AML-193 (cell line): ENCODE measurements around the gene BRD3OS.
A peak's percentile ranks its signal among the peaks of the same experiment; 100 is the strongest.

Experiments
- DNase-seq, 2 experiments: peaks; one replicate each; lab custom pipeline; 2025; lab: John Stamatoyannopoulos, UW

BRD3OS gene

DNA sequence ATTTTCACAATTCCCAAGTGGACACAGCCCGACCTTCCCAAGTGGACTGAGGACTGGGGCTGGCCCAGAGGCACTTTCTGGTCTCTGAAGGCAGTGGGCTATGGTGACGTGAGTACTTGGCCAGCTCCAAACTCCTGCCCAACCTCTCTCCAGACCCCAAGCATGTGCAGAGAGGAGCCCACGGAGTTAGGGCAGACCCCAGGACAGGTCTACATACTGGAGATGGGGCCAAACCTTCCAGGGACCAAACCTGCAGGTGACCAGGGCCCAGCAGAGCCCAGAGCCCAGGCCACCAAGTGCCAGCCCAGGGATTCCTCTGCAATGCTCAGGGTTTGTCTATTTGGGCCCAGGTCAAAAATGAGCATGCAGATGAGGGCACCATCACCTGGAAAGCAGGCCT is 27.2 kb downstream of the BRD3OS start:
- DNase-seq, result no peak

DNA sequence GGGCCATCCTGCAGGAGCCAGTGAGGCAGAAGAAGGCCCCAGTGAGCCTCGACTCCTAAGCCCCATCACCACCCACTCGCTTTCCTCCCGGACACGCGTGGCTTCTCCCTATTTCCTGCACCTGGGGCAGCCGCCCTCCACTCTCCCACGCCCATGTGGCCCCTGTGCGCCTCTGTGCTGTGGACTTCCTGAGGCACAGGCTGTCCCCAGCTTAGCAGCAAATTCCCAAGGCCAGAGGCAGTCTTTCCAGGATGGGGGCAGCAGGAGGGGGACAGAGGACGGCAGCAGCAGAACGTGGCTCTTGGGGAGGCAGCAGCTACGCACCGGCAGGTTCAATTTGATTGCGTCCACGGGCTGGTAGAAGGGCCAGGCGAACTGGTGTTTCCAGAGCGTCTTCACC is 27.7 kb downstream of the BRD3OS start:
- no peak for DNase-seq

DNA sequence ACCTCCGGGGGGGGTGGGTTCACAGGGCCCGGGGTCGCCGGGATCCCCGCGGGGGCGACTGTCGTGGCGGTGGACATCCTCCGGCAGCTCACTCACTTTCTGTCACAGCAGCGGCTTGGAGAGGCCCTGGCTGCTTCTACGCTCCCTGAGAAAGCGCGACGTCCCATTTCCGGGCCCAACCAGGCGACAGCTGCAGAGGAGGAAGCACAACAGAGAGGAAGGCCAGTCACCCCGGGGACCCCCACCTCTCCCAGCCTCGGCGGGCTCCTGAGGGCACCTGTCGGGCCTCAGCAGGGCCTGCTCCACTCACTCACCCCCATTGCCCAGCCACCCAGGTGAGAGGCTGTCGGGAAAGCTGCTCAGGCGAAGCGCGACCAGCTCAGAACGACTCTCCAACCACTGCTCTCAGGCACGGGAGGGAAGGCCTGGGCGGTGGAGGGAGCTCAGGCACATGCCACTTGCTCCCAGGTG is 28.2 kb downstream of the BRD3OS start:
- DNase-seq, result no peak

DNA sequence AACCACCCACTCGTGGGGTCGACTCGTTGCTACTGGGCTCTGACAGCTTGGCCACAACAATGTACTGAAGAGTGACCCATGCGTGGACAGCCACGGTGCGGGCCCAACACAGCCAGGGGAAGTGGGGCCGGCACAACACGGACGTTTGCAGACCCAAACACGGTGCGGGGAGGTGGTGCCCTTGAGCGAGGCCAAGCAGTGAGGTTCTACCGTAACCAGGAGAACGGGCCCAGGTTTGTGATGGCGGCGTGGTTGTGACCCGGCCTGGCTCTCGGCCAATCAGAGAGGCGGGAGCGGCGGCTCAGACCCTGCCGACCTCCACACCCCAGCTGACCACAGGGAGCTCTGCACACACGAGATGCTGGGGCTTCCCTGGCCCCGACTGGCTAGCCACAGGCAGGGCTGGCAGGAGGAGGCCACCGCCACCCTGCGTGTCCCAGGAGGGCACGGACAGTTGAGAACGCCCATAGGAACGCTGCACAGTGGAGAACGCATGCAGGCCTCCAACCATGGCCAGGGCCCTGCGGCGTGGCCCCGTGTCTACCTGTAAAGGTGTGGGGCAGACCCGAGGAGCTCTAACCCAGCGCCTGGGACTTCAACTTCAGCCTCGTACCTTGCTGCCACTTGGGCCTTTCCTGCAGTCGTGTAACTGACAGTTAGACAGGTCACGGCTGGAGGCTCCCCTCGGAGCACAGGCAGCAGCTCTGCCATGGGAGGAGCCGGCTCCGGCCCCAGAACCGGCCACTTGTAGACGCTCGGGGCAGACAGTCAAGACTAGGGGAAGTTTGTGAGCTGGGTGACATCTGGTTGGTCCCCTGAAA is 28.9 kb downstream of the BRD3OS start:
- no peak for DNase-seq

DNA sequence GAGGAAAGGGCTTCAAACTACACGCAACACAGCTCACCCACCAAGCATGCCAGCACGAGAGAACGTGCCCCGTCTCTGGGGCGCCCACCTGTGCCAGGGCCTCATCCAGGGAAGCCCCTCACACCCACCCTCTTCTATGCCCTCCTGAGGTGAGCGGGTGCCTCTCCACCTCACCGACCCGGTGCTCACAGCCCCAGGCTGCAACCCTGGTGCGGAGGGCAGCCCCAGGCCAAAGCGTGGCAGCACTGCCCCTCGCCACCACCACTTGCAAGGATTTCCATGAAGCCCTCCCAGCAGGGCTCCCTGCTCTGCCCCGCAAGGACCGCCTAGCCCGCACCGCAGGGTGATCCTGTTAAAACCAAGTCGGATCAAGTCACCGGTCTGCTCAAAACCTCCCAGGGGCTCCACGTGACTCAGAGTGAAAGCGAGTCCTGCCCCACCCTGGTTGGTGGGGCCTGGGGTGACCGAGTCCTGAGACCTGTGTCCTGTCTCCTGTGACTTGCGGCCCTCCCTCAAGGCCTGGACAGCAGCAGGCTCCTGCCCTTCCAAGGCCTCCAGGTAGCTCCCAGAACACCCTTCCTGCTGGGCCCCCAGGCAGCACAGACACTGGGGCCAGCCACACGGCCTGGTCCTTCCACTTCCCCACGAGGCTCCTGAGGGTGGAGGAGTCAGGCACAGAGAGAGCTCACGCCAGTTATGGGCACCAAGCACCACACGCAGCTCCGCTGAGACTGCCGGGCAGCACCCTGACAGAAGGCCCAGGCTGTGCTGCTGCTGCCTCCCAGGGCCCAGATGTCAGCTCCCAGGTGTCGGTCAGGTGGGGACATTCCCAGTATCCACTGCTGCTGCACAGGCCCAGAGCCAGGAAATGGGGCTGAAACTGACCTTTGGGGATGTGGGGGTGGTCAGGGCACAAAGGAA is 29.9 kb downstream of the BRD3OS start:
- no peak for DNase-seq

DNA sequence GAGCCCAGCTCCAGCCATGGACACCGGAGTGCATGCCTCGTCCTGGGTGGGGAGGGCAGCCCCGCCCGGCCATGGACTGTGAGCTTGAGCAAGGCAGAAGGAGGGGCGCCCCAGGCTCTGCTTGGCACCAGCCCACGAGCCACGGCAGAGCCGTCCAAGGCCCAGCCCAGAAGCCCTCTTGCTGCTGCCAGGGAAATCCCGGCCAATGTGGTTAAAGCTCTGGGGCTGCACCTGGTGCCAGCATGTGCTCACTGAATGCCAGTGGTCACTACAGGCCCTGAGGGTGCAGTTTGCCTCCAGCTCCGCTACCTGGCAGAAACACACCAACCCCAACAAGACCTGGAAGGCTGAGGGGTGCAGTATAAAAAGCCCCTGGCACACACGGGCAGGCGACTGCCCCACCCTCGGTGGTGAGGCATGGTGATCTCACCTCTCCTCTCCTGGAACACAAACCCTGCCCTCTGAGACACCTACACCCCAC is 30.7 kb downstream of the BRD3OS start:
- no peak for DNase-seq

DNA sequence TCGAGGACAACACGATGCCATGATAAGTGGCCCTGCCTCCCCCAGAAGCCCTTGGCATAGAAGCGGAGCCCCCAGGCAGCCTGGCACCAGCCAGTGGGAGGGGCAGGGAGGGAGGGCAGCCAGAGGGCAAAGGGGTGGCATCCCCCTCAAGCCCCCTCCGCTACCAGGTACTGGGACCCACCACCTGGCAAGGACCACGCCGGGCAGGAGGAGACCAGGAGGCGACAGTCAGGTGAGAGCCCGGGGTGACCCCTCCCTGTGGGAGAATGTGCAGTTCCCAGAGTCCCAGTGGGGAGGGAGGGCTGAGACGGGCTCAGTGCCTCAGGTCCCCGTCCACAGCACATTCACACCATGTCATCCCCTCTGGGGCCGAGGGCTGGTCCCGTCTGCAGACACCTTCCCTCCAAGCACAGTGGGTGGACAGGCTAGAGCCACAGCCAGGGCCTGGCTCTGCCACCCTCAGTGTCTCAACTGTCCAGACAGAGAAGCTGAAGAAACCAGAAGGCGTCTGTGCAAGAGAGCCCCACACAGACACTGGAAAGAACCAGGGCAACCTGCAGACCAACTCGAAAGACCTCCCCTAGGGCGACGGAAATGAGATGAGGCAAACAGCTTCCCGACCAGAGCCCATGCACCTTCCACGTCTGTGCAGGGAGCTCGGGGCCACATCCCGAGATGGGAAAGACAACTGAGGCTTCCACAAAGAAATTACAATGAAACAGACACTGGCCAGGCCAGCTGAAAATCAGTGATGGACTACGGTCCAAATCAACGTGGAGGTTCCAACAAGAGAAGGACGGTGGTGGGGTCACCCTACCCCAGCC is 31.4 kb downstream of the BRD3OS start:
- DNase-seq, result no peak

DNA sequence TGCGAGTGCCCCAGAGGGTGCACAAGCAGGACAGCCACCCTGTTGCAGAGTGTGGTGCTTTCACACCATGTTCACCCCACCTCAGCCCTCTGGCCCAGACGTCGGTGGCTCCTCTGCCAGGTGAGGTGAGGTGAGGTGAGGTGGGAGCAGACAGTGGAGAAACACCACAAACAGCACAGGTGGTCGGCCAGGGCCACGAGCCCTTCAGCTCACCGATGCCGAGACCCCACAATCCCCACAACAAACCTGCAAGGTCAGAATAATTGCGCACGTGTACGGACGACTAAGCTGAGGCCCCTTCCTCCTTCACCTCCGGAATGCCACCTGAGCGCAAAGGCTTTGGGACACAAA is 32.0 kb downstream of the BRD3OS start:
- no peak for DNase-seq

DNA sequence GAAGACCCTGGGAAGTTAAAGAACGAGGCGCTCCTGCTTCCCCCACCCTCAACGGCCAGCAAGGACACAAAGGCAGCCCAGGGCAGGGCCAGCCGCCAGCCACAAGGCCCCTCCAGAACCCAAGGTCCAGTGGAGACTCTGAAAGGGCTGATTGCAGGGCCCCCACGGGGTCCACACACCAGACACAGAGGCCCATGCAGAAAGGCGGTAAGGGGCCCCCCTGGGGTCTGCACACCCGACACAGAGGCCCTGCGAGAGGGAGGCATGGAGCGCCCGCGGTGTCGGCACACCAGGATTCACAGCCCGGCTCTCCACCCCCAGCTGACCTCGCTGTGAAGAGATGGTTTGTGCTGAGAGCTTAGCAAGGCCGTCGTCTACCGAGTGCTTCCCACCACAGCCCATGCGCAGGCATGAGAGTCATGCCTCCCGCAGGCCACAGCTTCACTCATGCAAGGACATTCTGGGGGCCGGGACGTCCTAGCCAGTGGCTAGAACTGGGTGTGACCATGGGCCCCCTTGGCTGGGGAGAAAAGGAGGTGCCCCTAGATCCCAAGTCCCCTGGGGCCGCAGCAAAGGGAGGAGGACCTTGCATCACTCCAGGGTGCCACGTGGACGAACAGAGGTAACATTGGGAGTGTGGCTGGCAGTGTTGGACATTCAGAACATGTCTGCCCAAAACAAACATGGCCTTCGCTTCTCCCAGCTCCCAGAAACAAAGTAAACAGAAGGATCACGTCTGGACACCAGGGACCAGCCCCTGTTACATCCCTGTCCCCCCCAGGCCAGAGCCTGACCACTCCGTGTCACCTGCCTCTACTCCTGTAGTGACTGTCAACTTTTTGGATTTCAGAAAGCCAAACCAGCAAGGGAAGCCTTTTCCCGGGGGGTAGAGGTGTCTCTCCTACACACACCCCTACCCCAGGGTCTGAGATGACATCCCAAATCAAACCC is 32.7 kb downstream of the BRD3OS start:
- no peak for DNase-seq

DNA sequence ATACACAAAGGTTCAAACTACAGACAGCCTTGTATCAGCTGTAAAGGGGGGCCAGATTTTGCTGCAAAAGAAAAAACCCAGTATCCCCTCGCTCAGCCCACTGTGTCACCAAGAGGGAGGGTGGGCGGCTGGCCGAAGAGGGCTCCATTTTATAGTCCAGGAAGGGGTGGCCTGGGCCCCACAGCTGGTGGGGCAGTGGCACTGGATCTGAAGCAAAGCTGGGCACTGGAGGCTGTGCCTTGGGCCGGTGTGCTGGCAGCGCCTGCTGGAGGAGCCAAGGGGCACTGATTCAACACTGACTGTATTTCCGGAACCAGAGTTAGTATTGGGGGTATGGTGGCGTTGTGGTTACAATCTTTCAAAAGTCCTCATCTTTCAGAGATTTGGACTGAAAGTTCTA is 33.4 kb downstream of the BRD3OS start:
- DNase-seq, result no peak

DNA sequence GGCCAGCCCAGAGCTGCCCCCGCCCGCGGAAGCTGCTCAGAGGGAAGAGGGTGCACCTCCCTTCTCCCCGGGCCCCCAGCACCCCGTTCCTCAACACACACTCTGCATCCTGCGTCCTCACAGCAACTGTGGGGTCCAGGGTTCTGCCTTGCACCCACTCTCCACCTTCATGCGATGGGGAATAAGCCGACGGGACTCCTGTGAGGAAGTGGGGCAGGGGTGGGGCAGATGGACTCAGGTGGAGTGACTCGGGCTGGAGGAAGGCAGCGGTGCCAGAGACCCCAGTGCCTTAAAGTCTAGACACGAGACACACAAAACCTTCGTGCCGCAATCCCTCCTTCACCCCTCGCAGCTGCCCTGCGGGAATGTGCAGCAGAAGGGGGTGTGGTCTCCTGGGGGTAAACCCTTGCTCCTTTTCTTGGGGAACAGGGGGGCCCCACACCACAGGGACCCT is 33.9 kb downstream of the BRD3OS start:
- DNase-seq, result no peak

DNA sequence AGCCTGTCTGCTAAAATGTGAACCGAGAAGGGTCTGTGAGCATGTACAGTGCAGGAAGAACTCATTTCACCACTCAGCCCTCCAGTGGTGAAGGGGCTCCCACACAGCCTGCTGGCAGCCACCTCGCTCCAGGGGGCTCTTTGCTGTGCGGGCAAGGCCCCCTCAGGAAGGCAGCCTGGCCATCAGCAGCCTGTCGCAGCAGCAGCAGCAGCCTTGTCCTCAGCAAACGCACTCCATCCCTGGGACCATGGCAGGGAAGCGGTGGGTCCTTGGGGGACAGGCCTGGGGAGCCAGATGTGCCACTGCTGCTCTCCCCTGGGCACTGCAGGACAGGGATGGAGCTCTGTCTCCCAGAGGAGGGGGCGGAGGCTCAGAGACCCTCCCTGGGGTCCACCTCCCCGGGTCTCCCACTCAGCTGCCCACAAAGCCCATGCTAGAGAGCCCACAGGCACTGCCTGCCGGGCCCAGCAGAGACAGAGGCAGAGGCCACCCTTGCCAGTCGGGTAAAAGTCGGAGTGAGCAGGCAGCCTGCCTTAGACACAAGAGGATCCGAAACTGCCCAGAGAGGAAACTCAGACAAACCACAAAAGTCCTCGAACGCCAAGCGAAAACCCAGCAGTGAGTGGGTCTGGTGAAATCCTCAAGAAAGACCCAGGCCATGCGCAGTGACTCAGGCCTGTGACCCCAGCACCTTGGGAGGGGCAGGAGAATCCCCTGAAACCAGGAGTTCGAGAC is 34.5 kb downstream of the BRD3OS start:
- DNase-seq, result peak in 1 of 2 experiments; percentile 22

DNA sequence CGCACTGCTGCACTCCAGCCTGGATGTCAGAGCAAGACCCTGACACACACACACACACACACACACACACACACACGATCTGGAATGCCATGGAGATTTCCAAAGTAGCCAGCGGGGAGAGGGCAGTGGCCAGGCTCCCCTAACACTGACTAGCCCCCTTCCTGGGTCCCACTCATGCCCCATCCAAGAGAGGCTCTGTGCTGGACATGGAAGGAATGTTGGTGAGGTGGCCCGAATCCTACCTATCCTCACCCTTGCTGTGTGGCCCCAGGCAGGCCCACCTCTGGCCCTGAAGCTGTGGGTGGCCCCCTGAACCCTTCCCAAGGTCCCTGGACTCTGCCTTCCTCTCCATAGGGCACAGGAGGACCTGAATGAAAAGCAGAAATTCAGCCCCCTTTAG is 35.3 kb downstream of the BRD3OS start:
- DNase-seq, result no peak

DNA sequence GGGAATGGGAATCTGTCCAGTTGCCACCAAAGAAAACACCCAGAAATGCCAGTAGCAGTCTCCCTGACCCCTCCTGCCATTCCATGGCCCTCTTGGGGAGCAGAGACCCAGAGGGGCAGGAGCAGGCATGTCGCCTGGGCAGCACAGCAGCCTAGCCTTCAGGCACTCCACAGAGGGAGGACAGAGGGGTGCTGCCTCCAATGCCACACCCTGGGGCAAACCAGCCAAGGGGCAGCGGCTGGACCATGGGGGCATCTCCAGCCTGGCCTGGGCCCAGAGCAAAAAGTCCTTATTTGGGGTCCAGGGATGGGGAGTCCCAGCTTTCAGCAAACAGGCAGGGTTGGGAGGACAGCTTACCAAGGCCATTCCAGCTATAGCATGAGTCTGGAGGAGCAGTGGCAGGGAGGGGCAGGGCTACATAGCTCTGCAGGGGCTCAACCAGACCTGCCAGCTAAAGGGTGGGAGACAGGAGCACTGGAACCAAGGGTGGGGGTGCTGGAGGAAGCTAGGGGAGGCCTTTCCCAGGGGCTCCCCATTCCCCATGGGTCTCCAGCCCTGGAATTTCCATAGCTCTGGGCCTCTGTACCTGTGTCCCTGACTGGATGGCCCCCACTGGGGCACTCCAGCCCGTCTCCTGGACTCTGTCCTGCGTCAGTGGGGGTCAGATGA is 35.9 kb downstream of the BRD3OS start:
- DNase-seq, result no peak

DNA sequence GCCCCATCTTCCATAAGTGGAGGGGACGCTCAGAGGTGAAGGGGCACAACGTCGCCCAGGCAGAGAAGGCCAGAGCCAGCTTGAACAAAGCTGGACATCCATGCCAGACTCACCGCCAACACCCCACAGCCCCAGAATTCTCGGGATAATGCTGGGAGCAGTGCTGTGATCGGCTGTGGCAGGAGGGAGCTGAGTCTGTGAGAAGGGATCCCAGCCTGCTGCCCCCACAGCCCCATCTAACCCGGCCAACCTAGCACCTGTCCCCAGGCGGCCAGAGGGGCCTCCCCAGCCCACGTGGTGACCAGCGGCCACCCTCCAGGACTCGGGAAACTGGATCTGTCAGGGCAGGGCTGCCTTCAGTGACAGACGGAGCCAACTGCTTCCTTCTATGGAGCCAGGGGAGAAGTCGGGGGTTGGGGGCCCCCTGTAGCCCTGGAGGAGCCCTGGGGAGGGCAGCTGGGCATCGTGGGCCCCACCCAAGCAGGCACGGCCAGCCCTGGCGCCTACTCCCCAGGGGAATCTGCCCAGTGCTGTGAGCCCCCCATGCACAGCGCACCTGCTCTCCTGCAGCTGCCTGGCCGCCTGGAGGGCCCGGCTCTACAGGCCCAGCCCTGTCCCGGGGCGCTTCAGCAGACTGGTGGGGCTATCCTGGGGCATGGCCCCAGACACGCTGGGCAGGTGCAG is 36.5 kb downstream of the BRD3OS start:
- DNase-seq, result no peak

DNA sequence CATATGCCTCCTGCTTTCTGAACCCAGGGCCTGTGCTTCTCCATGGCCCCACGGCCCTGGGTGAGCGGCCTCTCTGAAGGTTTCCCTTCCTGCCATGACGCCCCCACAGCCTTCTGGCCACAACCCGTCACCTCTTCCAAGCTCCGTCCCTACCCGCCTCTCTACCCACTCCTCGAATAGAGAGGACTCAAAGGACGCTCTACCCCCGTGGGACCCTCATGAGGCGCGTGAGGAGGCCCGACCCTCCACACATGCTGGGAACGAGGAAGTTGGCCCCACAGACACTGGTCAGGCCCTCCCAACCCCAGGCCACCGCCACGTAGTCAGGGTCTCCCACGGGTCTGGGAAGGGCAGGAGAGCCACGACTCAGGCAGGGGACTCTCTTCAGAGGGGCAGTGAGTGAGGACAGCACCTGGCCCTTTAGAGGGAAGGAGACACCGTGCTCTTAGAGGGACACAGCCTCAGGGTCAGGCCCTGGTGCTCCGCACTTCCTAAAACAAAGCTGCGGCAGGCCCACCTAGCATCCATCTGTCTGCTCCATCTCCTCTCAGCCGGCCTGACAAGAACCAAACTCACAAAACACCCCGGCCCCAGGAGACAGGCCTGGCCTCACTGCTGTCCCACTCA is 37.3 kb downstream of the BRD3OS start:
- no peak for DNase-seq

DNA sequence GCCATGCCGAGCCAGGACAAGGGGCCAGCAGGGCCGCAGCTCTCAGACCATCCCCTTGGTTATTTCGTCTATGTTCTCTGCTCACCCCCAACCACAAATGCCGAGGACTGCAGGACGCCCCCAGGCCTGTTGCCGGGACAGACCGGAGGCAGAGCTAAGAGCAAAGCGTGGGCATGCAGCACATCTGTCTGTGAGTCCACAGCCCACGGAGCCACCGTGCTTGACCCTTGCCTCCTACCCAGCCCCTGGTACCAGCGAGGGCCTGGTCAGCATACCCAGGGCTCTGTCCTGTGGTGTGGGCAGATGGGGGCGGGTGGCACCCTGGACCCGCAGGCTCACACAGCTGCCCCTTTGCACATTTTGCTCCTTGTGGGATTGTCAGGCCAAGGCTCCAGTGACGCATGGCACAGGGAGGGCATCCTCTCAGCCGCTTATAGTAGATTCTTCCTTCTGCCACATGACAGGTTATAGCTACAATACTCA is 37.8 kb downstream of the BRD3OS start:
- DNase-seq, result no peak
